ENCODE data around the gene ZFYVE28. TPM values are rescaled to one million over a fixed set of nuclear protein-coding genes. Genes with fewer than 3 reads are reported as not detected.

Gene ZFYVE28
- total and polyA plus RNA-seq, 2 experiments from 2014 or later: 4.6 to 9.6 TPM

DNA sequence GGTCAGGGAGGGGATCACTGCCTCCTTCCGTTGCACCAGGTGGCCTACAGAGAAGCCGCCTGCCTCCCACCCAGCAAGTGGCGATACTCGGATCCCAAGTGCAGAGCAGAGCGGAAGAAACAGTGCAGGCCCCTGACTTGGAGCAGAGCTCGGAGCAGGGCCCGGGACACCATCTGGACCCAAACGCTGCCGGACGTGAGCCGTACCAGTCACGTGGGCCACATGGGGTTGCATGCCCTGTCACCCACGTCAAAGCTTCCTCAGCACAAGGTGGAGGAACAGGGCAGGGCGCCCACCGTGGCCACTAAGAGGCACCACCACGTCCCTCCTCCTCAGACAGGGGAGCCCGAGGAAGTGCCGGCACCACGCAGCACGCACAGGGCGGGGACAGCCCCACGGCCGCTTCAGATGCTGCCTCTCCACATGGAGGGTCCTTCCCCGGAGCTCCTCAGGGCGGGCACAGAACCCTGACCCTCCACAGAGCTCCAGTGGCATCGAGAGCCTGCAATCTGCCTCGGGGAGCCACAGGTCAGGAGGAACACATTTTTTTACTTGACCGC, 18.7 kb downstream of the ZFYVE28 start:
- no peaks in the 10 kb centered on the region for H3K79me2 ChIP-seq (ENCODE audit: insufficient read depth)
- TF ChIP-seq EZH2 (IDR thresholded peaks at IDR 0.05; ENCODE audit: insufficient read depth, poor library complexity, severe bottlenecking) (no peak), EZH2phosphoT487 (IDR thresholded peaks at IDR 0.05; ENCODE audit: insufficient read depth, low read depth) (no peak)
- no peaks in the 10 kb centered on the region for H3K27me3 ChIP-seq (replicated peaks; ENCODE audit: insufficient read depth)
- no peak for DNase-seq
- in situ Hi-C loops (cut with MboI): no loop called here
- no peaks in the 10 kb centered on the region for H3F3A ChIP-seq (ENCODE audit: insufficient read depth)
- H3K4me2 ChIP-seq (ENCODE audit: unreplicated experiment): no peak overlapping the region
- no peak overlapping the region for H3K4me3 ChIP-seq
- H3K4me1 ChIP-seq (ENCODE audit: insufficient read depth): peaks cover 20% of the 10 kb centered on the region
- 82 to 83% methylated on average over 28 of the region's 28 CpGs for WGBS, 2 experiments (ENCODE audit: low coverage in 1 of 2, low lambda C conversion rate in 2 of 2, missing lambda C conversion rate in 2 of 2)
- no peak overlapping the region for H3K27ac ChIP-seq
- no peaks in the 10 kb centered on the region for H3K9me2 ChIP-seq (ENCODE audit: insufficient read depth)
- H3K9me3 ChIP-seq (ENCODE audit: low read depth): no peaks in the 10 kb centered on the region
- H3K36me3 ChIP-seq (ENCODE audit: low read depth): no peaks in the 10 kb centered on the region
- H3K9ac ChIP-seq: no peak overlapping the region
- no peaks in the 10 kb centered on the region for H4K20me1 ChIP-seq (ENCODE audit: insufficient read depth)
- no peak overlapping the region for H2AFZ ChIP-seq

- in situ Hi-C loops (cut with MboI): no loop called here
- no peaks in the 10 kb centered on the region for H3K36me3 ChIP-seq (ENCODE audit: low read depth)
- H3K27me3 ChIP-seq (replicated peaks; ENCODE audit: insufficient read depth): no peaks in the 10 kb centered on the region
- DNase-seq: no peak
- H3K9ac ChIP-seq: no peak overlapping the region
- H3K4me3 ChIP-seq: no peak overlapping the region
- no peaks in the 10 kb centered on the region for H3F3A ChIP-seq (ENCODE audit: insufficient read depth)
- H3K4me2 ChIP-seq (ENCODE audit: unreplicated experiment): no peak overlapping the region
- no peaks in the 10 kb centered on the region for H4K20me1 ChIP-seq (ENCODE audit: insufficient read depth)
- no peak overlapping the region for H2AFZ ChIP-seq
- H3K9me3 ChIP-seq (ENCODE audit: low read depth): no peaks in the 10 kb centered on the region
- TF ChIP-seq EZH2 (IDR thresholded peaks at IDR 0.05; ENCODE audit: insufficient read depth, poor library complexity, severe bottlenecking) (no peak), EZH2phosphoT487 (IDR thresholded peaks at IDR 0.05; ENCODE audit: insufficient read depth, low read depth) (no peak)
- H3K4me1 ChIP-seq (ENCODE audit: insufficient read depth): peaks cover 20% of the 10 kb centered on the region
- WGBS, 2 experiments (ENCODE audit: low coverage in 1 of 2, low lambda C conversion rate in 2 of 2, missing lambda C conversion rate in 2 of 2): 93 to 98% methylated on average over 9 to 10 of the region's 10 CpGs
- no peaks in the 10 kb centered on the region for H3K79me2 ChIP-seq (ENCODE audit: insufficient read depth)
- no peak overlapping the region for H3K27ac ChIP-seq
- H3K9me2 ChIP-seq (ENCODE audit: insufficient read depth): no peaks in the 10 kb centered on the region
These were observed 19.2 kb downstream of the ZFYVE28 start for GRCh38 chr4:2399216-2399615.

GRCh38 chr4:2397596-2398379, 20.7 kb downstream of the ZFYVE28 start:
- in situ Hi-C loops (cut with MboI): no loop called here

GRCh38 chr4:2396781-2397368, 21.6 kb downstream of the ZFYVE28 start:
- no peaks in the 10 kb centered on the region for H3K79me2 ChIP-seq (ENCODE audit: insufficient read depth)
- H3K27ac ChIP-seq: no peak overlapping the region
- WGBS, 2 experiments (ENCODE audit: low coverage in 1 of 2, low lambda C conversion rate in 2 of 2, missing lambda C conversion rate in 2 of 2): 78 to 82% methylated on average over 16 to 21 of the region's 21 CpGs
- H3F3A ChIP-seq (ENCODE audit: insufficient read depth): no peaks in the 10 kb centered on the region
- no peaks in the 10 kb centered on the region for H3K36me3 ChIP-seq (ENCODE audit: low read depth)
- no peak for DNase-seq
- H2AFZ ChIP-seq: no peak overlapping the region
- H3K9ac ChIP-seq: no peak overlapping the region
- H4K20me1 ChIP-seq (ENCODE audit: insufficient read depth): no peaks in the 10 kb centered on the region
- no peaks in the 10 kb centered on the region for H3K9me3 ChIP-seq (ENCODE audit: low read depth)
- peaks cover 12% of the 10 kb centered on the region; the same call in 1 of the 2 replicates for H3K4me1 ChIP-seq (ENCODE audit: insufficient read depth)
- H3K27me3 ChIP-seq (replicated peaks; ENCODE audit: insufficient read depth): no peaks in the 10 kb centered on the region
- no peak overlapping the region for H3K4me3 ChIP-seq
- no peaks in the 10 kb centered on the region for H3K9me2 ChIP-seq (ENCODE audit: insufficient read depth)
- TF ChIP-seq EZH2 (IDR thresholded peaks at IDR 0.05; ENCODE audit: insufficient read depth, poor library complexity, severe bottlenecking) (no peak), EZH2phosphoT487 (IDR thresholded peaks at IDR 0.05; ENCODE audit: insufficient read depth, low read depth) (no peak)
- in situ Hi-C loops (cut with MboI): no loop called here
- H3K4me2 ChIP-seq (ENCODE audit: unreplicated experiment): no peak overlapping the region

More at GRCh38 chr4:2397596-2398379, 20.7 kb downstream of the ZFYVE28 start:
- Histone ChIP-seq H3K4me3 (no peak overlapping the region), H3K4me1 (ENCODE audit: insufficient read depth) (peaks cover 20% of the 10 kb centered on the region), H2AFZ (no peak overlapping the region), H3K27me3 (replicated peaks; ENCODE audit: insufficient read depth) (no peaks in the 10 kb centered on the region), H3K79me2 (ENCODE audit: insufficient read depth) (no peaks in the 10 kb centered on the region), H3K36me3 (ENCODE audit: low read depth) (no peaks in the 10 kb centered on the region), H3K9me2 (ENCODE audit: insufficient read depth) (no peaks in the 10 kb centered on the region), H3K27ac (no peak overlapping the region), H3F3A (ENCODE audit: insufficient read depth) (no peaks in the 10 kb centered on the region), H3K4me2 (ENCODE audit: unreplicated experiment) (no peak overlapping the region), H4K20me1 (ENCODE audit: insufficient read depth) (no peaks in the 10 kb centered on the region), H3K9ac (no peak overlapping the region), H3K9me3 (ENCODE audit: low read depth) (no peaks in the 10 kb centered on the region)
- TF ChIP-seq EZH2 (IDR thresholded peaks at IDR 0.05; ENCODE audit: insufficient read depth, poor library complexity, severe bottlenecking): no peak
- TF ChIP-seq EZH2phosphoT487 (IDR thresholded peaks at IDR 0.05; ENCODE audit: insufficient read depth, low read depth): no peak
- DNase-seq: no peak
- 80 to 85% methylated on average over 18 to 20 of the region's 20 CpGs for WGBS, 2 experiments (ENCODE audit: low coverage in 1 of 2, low lambda C conversion rate in 2 of 2, missing lambda C conversion rate in 2 of 2)
